Retinal pigment epithelial cell (primary cell): ENCODE results near the gene PRR33.

Experiments used
- DNase-seq: peaks from one replicate; pipeline ENCODE4 v3.0.0-alpha.2; 2010; ENCODE audit warnings: low read depth
- H3K4me3 ChIP-seq: 2 replicates; pipeline ENCODE4 v1.5.1; 2011; ENCODE audit warnings: mild to moderate bottlenecking, low read length, control low read depth, moderate library complexity
- TF ChIP-seq, protein P1 (sequence below): conservative IDR thresholded peaks from 2 replicates; pipeline ENCODE4 v1.5.1; 2011; ENCODE audit warnings: low read depth, low read length, control low read depth, inconsistent platforms

The PRR33 gene

DNA sequence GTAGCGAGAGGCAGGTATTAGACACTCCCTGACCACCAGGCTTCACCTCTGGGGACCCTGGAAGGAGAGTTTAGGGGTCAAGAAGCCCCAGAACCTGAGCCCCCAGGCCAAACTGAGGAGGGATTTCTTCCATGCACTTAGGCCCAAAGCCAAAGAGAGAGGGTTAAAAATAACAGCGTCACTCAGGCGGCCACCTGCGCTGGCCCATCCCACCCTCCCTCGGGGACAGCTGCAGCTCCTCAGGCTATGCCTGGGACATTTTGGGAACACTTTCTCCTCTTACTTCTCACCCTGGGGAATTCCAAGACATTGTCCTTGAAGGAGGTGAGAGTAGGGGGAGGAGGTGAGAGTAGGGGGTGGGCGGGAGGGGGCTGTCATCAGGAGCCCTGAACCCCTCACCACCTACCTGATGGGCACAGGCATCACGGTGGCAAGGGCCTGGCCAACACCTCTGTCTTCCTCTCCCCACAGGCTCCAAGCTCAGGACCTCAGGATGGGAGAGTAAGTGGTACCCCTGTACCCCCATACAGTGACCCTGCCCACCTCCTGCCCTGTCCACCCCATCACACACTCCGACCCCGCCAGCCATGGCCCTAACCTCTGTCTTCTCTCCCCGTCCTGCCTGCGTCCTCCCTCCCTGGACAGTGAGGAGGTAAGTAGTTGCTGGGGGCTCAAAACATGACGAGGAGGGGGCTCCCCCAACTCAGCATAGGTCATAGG, 52.3 kb downstream of the PRR33 start:
- no peak for DNase-seq
- TF ChIP-seq, protein P1, sequence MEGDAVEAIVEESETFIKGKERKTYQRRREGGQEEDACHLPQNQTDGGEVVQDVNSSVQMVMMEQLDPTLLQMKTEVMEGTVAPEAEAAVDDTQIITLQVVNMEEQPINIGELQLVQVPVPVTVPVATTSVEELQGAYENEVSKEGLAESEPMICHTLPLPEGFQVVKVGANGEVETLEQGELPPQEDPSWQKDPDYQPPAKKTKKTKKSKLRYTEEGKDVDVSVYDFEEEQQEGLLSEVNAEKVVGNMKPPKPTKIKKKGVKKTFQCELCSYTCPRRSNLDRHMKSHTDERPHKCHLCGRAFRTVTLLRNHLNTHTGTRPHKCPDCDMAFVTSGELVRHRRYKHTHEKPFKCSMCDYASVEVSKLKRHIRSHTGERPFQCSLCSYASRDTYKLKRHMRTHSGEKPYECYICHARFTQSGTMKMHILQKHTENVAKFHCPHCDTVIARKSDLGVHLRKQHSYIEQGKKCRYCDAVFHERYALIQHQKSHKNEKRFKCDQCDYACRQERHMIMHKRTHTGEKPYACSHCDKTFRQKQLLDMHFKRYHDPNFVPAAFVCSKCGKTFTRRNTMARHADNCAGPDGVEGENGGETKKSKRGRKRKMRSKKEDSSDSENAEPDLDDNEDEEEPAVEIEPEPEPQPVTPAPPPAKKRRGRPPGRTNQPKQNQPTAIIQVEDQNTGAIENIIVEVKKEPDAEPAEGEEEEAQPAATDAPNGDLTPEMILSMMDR, result no peak
- H3K4me3 ChIP-seq, result no peak overlapping the region

DNA sequence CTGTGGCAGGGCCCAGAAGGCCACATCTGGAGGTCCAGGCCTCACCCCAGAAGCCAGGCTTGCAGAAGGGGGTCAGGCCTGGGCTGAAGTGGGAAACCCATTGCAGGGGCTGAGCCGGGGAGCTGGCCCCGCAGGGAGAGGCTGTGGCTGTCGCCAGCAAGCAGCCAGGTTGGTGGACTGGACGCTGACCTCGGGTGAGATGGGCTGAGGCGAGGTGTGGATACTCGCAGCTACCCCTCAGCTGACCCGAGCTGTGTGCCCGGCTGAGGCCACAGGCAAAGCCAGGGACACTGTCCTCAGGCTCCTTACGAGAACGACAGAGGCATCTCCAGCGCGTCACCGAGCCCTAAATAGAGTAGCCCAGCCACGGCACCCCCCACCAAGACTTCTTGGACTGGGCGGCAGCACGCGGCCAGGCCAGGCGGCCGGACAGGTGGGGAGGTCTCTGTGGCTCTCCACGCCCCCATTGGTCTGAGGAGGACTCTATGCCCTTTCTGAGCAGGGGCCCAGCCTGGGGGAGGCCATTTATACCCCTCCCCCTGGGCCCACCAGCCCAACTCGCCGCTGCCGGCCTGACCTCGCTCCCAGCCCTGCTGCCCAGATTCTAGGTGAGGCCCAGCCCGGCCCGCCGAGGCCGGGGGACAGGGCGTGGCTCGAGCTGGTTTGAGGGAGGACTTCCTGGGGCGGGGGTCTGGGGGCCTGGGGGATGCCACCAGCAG, 53.1 kb downstream of the PRR33 start, which contains the start of gene TNNI2:
Gene TNNI2 (plus strand): TSS at position 556 of the 719 bp plus-strand sequence. CDS start 716 bp downstream, outside the sequence.
- DNase-seq, result no peak
- H3K4me3 ChIP-seq, result no peak within 1 kb of the TSS
- TF ChIP-seq, protein P1, result no peak
